Activated naive CD4-positive, alpha-beta T cell treated with anti-CD3 and anti-CD28 coated beads, Interleukin-2, amount 10 ng/mL, durations not matched to agents 7 days and 5 days (primary cell): ENCODE data around the gene NPHP1.
A peak's percentile ranks its signal among the peaks of the same experiment; 100 is the strongest.
"Not testable (repeated sequence)": the region's sequence is repeated elsewhere in the genome, so short reads cannot be mapped to it uniquely, and the experiment has no call there.

ENCODE experiments used
- CTCF ChIA-PET: fragments of 350-600 bp; sonication (Branson Sonifier 250); formaldehyde crosslinking; loops from one replicate; lab custom pipeline; 2021; ENCODE audit warnings: antibody characterized with exemption; lab: Charles Lee
- DNase-seq: peaks from one replicate; pipeline ENCODE4 v3.0.0-alpha.2; 2020
- H3K27ac Mint-ChIP-seq: one replicate; pipeline ENCODE4 v1.8.0; 2021; ENCODE audit warnings: mild to moderate bottlenecking, moderate library complexity, mixed read lengths
- H3K27me3 Mint-ChIP-seq: one replicate; pipeline ENCODE4 v1.8.0; 2021; ENCODE audit warnings: mild to moderate bottlenecking, mixed read lengths
- H3K36me3 Mint-ChIP-seq: one replicate; pipeline ENCODE4 v1.8.0; 2021; ENCODE audit warnings: mixed read lengths
- H3K4me1 Mint-ChIP-seq: one replicate; pipeline ENCODE4 v1.8.0; 2021; ENCODE audit warnings: mixed read lengths
- H3K4me3 Mint-ChIP-seq: one replicate; pipeline ENCODE4 v1.8.0; 2021; ENCODE audit warnings: mild to moderate bottlenecking, moderate library complexity, mixed read lengths
- H3K9me3 Mint-ChIP-seq: one replicate; pipeline ENCODE4 v1.8.0; 2021; ENCODE audit warnings: mixed read lengths

Gene NPHP1

GRCh38 chr2:110108291-110108690 is 96.5 kb downstream of the NPHP1 start:
- DNase-seq, CTCF ChIA-PET, H3K4me3 Mint-ChIP-seq, H3K36me3 Mint-ChIP-seq, H3K27ac Mint-ChIP-seq, H3K9me3 Mint-ChIP-seq: not testable (repeated sequence)
- peaks cover 22% of the 10 kb centered on the region for H3K4me1 Mint-ChIP-seq
- H3K27me3 Mint-ChIP-seq: peaks cover 63% of the 10 kb centered on the region

GRCh38 chr2:110107092-110108079 is 97.4 kb downstream of the NPHP1 start:
- no peak overlapping the region for H3K4me3 Mint-ChIP-seq
- peaks cover 62% of the 10 kb centered on the region for H3K27me3 Mint-ChIP-seq
- CTCF ChIA-PET: no interaction called here
- H3K27ac Mint-ChIP-seq: no peak overlapping the region
- no peak for DNase-seq
- peaks cover 4% of the 10 kb centered on the region for H3K36me3 Mint-ChIP-seq
- peaks cover 22% of the 10 kb centered on the region for H3K4me1 Mint-ChIP-seq
- H3K9me3 Mint-ChIP-seq: peaks cover 5% of the 10 kb centered on the region

GRCh38 chr2:110106642-110107041 is 98.2 kb downstream of the NPHP1 start:
- no peak overlapping the region for H3K27ac Mint-ChIP-seq
- H3K4me3 Mint-ChIP-seq: no peak overlapping the region
- peaks cover 4% of the 10 kb centered on the region for H3K36me3 Mint-ChIP-seq
- CTCF ChIA-PET: no interaction called here
- H3K9me3 Mint-ChIP-seq: peaks cover 5% of the 10 kb centered on the region
- peaks cover 30% of the 10 kb centered on the region for H3K4me1 Mint-ChIP-seq
- peaks cover 57% of the 10 kb centered on the region for H3K27me3 Mint-ChIP-seq
- DNase-seq: no peak

GRCh38 chr2:110105608-110106467 is 99.0 kb downstream of the NPHP1 start:
- Mint-ChIP-seq H3K4me1 (peaks cover 37% of the 10 kb centered on the region), H3K27me3 (peaks cover 54% of the 10 kb centered on the region), H3K27ac (no peak overlapping the region), H3K36me3 (peaks cover 4% of the 10 kb centered on the region), H3K9me3 (peaks cover 5% of the 10 kb centered on the region), H3K4me3 (no peak overlapping the region)
- CTCF ChIA-PET: no interaction called here
- DNase-seq: no peak

GRCh38 chr2:110105183-110105582 is 99.6 kb downstream of the NPHP1 start:
- Mint-ChIP-seq H3K4me3 (no peak overlapping the region), H3K9me3 (peaks cover under 1% of the 10 kb centered on the region), H3K27ac (no peak overlapping the region), H3K4me1 (peaks cover 35% of the 10 kb centered on the region), H3K27me3 (peaks cover 53% of the 10 kb centered on the region), H3K36me3 (peaks cover 3% of the 10 kb centered on the region)
- CTCF ChIA-PET: no interaction called here
- no peak for DNase-seq

- peaks cover 49% of the 10 kb centered on the region for H3K27me3 Mint-ChIP-seq
- H3K4me1 Mint-ChIP-seq: peaks cover 30% of the 10 kb centered on the region
- DNase-seq: no peak
- peaks cover 2% of the 10 kb centered on the region for H3K36me3 Mint-ChIP-seq
- H3K4me3 Mint-ChIP-seq: no peak overlapping the region
- no peaks in the 10 kb centered on the region for H3K9me3 Mint-ChIP-seq
- CTCF ChIA-PET: no interaction called here
- no peak overlapping the region for H3K27ac Mint-ChIP-seq
Measured at GRCh38 chr2:110104025-110104771, 100.6 kb downstream of the NPHP1 start.

GRCh38 chr2:110103061-110103961 is 101.5 kb downstream of the NPHP1 start:
- H3K27ac Mint-ChIP-seq: no peak overlapping the region
- H3K9me3 Mint-ChIP-seq: no peaks in the 10 kb centered on the region
- H3K4me1 Mint-ChIP-seq: peaks cover 22% of the 10 kb centered on the region
- H3K27me3 Mint-ChIP-seq: peaks cover 41% of the 10 kb centered on the region
- CTCF ChIA-PET: interaction anchor here (0.8 kb wide), 1 partner anchor 54 kb away, joined by 3 read pairs; no protein-coding TSS in a partner anchor
- no peak for DNase-seq
- H3K4me3 Mint-ChIP-seq: no peak overlapping the region
- H3K36me3 Mint-ChIP-seq: peaks cover 1% of the 10 kb centered on the region

- CTCF ChIA-PET: interaction anchor here (0.8 kb wide), 1 partner anchor 55 kb away, joined by 3 read pairs; no protein-coding TSS in a partner anchor
- Mint-ChIP-seq H3K27me3 (peaks cover 37% of the 10 kb centered on the region), H3K9me3 (no peaks in the 10 kb centered on the region), H3K27ac (no peak overlapping the region), H3K4me3 (no peak overlapping the region), H3K36me3 (no peaks in the 10 kb centered on the region), H3K4me1 (peaks cover 25% of the 10 kb centered on the region)
- DNase-seq: no peak
Measured at GRCh38 chr2:110101901-110102803, 102.7 kb downstream of the NPHP1 start.

GRCh38 chr2:110101280-110101844 is 103.5 kb downstream of the NPHP1 start:
- H3K4me3 Mint-ChIP-seq: no peak overlapping the region
- no peaks in the 10 kb centered on the region for H3K9me3 Mint-ChIP-seq
- CTCF ChIA-PET: no interaction called here
- H3K27ac Mint-ChIP-seq: no peak overlapping the region
- H3K36me3 Mint-ChIP-seq: no peaks in the 10 kb centered on the region
- DNase-seq: peak; percentile 30
- H3K27me3 Mint-ChIP-seq: peaks cover 34% of the 10 kb centered on the region
- peaks cover 25% of the 10 kb centered on the region for H3K4me1 Mint-ChIP-seq

GRCh38 chr2:110100880-110101279 is 103.9 kb downstream of the NPHP1 start:
- H3K27ac Mint-ChIP-seq, H3K9me3 Mint-ChIP-seq, H3K36me3 Mint-ChIP-seq, CTCF ChIA-PET, H3K4me3 Mint-ChIP-seq, DNase-seq: not testable (repeated sequence)
- peaks cover 35% of the 10 kb centered on the region for H3K27me3 Mint-ChIP-seq
- peaks cover 25% of the 10 kb centered on the region for H3K4me1 Mint-ChIP-seq

GRCh38 chr2:110100480-110100879 is 104.3 kb downstream of the NPHP1 start:
- H3K4me3 Mint-ChIP-seq: no peak overlapping the region
- CTCF ChIA-PET: no interaction called here
- peaks cover 35% of the 10 kb centered on the region for H3K27me3 Mint-ChIP-seq
- H3K36me3 Mint-ChIP-seq: no peaks in the 10 kb centered on the region
- peaks cover 25% of the 10 kb centered on the region for H3K4me1 Mint-ChIP-seq
- H3K9me3 Mint-ChIP-seq: no peaks in the 10 kb centered on the region
- no peak overlapping the region for H3K27ac Mint-ChIP-seq
- DNase-seq: no peak
